Sigmoid colon (tissue), 7 donors: ENCODE measurements around the gene AMBRA1. TPM values are rescaled to one million over a fixed set of nuclear protein-coding genes. Genes with fewer than 3 reads are reported as not detected.
A peak's percentile ranks its signal among the peaks of the same experiment; 100 is the strongest.

ENCODE experiments used
- DNase-seq: peaks from one replicate; pipeline ENCODE4 v3.0.0-alpha.2; 2019
- H3K27ac ChIP-seq, 4 donors: fragments of 200-600 bp; sonication (generic); one replicate each; pipeline ENCODE4 v1.5.1; 2016 to 2019; ENCODE audit warnings: mild to moderate bottlenecking in 1 of 4
- H3K27me3 ChIP-seq, 3 donors: fragments of 200-600 bp; sonication (generic); one replicate each; pipeline ENCODE4 v1.5.1; 2019; ENCODE audit warnings: mild to moderate bottlenecking in 1 of 3
- H3K36me3 ChIP-seq, 4 donors: fragments of 200-600 bp; sonication (generic); one replicate each; pipeline ENCODE4 v1.5.1; 2016 to 2019
- H3K4me1 ChIP-seq, 4 donors: fragments of 200-600 bp; sonication (generic); one replicate each; pipeline ENCODE4 v1.5.1; 2017 to 2019
- H3K4me3 ChIP-seq, 4 donors: fragments of 200-600 bp; sonication (generic); one replicate each; pipeline ENCODE4 v1.5.1; 2017 to 2019; ENCODE audit warnings: mild to moderate bottlenecking in 2 of 4, moderate library complexity in 1 of 4
- H3K9me3 ChIP-seq, 4 donors: fragments of 200-600 bp in 3 of 4; sonication (generic) in 3 of 4; one replicate each; pipeline versions ENCODE4 v1.5.1 to v1.6.1; 2013 to 2019
- CTCF ChIP-seq, 4 experiments: fragments of 450-650 bp in 3 of 4; fragments of 200-600 bp in 1 of 4; IDR thresholded peaks; one replicate each; pipeline ENCODE4 v1.5.1; 2016 to 2019; ENCODE audit warnings: antibody characterized with exemption in 4 of 4, mild to moderate bottlenecking in 3 of 4, moderate library complexity in 2 of 4
- EP300 ChIP-seq, 4 donors: sonication (generic); formaldehyde crosslinking; IDR thresholded peaks; one replicate each; pipeline ENCODE4 v1.6.1; 2017; ENCODE audit warnings: antibody characterized with exemption in 4 of 4
- POLR2A ChIP-seq, 2 donors: fragments of 450-650 bp; IDR thresholded peaks; one replicate each; pipeline ENCODE4 v1.6.1; 2016; ENCODE audit warnings: antibody characterized with exemption in 2 of 2, mild to moderate bottlenecking in 2 of 2, moderate library complexity in 2 of 2
- POLR2AphosphoS5 ChIP-seq, 4 donors: sonication (generic); formaldehyde crosslinking; IDR thresholded peaks; one replicate each; pipeline ENCODE4 v1.6.1; 2017; ENCODE audit warnings: antibody characterized with exemption in 4 of 4
- WGBS, 2 donors: extraction: QIAGEN DNeasy Blood & Tissue Kit; methylation state at CpG; one replicate each; pipeline ENCODE4 v1.1.7; 2013; 5-methylcytosine and 5-hydroxymethylcytosine counted together
- intact Hi-C: fragments of 100-400 bp; cut with DNase I; formaldehyde crosslinking; loops from one replicate; pipeline ENCODE4 v1.15.1; 2023
- polyA plus RNA-seq, 3 donors: library from polyadenylated mRNA; stranded (reverse); fragments of 200-250 nt; gene quantifications; one replicate each; pipeline ENCODE4 v1.2.3, GENCODE V29; 2013
- total RNA-seq, 4 donors: library from RNA; depleted of rRNA; stranded (reverse); fragments of >200 nt; gene quantifications; one replicate each; pipeline ENCODE4 v1.1.0, GENCODE V29; 2016
- donor health status: healthy with polysubstance abuse.
- donor health status: Bipolar disorder and iron deficiency.
- donor health status: healthy.

The AMBRA1 gene
- total RNA-seq = 10 to 100 TPM; 23.9 to 33.0 (median 27.8) TPM
- 10 to 100 TPM in 1 of 3 donors, 1 to 10 TPM in 2; 8.4 to 19.8 (median 9.0) TPM for polyA plus RNA-seq

- Histone ChIP-seq H3K4me1 (peaks cover 0 to 49% (median 38%) of the 10 kb centered on the region in 4 donors), H3K27me3 (no peaks in the 10 kb centered on the region), H3K4me3 (peak within 1 kb of the TSS; percentile 85 to 99 (median 94)), H3K36me3 (no peaks in the 10 kb centered on the region), H3K9me3 (no peaks in the 10 kb centered on the region), H3K27ac (peak within 1 kb of the TSS; percentile 83 to 88 (median 86))
- intact Hi-C loops = no loop called here
- DNase-seq = peak; percentile 91
- TF ChIP-seq CTCF (IDR thresholded peaks at IDR 0.05) (no peak), EP300 (IDR thresholded peaks at IDR 0.05) (no peak), POLR2AphosphoS5 (IDR thresholded peaks at IDR 0.05) (peak; percentile 67 to 85 (median 78)), POLR2A (IDR thresholded peaks at IDR 0.05) (peak; percentile 44 to 51)
- 2% methylated on average over 54 of the region's 54 CpGs for WGBS, 2 donors
Observed at GRCh38 chr11:46593550-46594373, at the start of gene AMBRA1. Gene AMBRA1 (minus strand): TSS chr11:46594023. CDS start chr11:46548380, 45,643 bp downstream.

GRCh38 chr11:46643531-46643930, 49.7 kb upstream of the AMBRA1 start:
- peaks cover 0 to 5% (median 2%) of the 10 kb centered on the region in 4 donors for H3K4me1 ChIP-seq
- TF ChIP-seq CTCF (IDR thresholded peaks at IDR 0.05) (no peak), POLR2AphosphoS5 (IDR thresholded peaks at IDR 0.05) (no peak), EP300 (IDR thresholded peaks at IDR 0.05) (no peak), POLR2A (IDR thresholded peaks at IDR 0.05) (no peak)
- no peak for DNase-seq
- H3K36me3 ChIP-seq = peaks cover 5 to 46% (median 25%) of the 10 kb centered on the region in 4 donors
- WGBS, 2 donors = 84 to 97% methylated on average over 3 of the region's 3 CpGs
- H3K9me3 ChIP-seq = no peaks in the 10 kb centered on the region
- H3K27ac ChIP-seq = no peak overlapping the region
- no peaks in the 10 kb centered on the region for H3K27me3 ChIP-seq
- no peak overlapping the region for H3K4me3 ChIP-seq
- intact Hi-C loops = no loop called here

GRCh38 chr11:46642627-46643335, 49.0 kb upstream of the AMBRA1 start:
- Histone ChIP-seq H3K27me3 (no peaks in the 10 kb centered on the region), H3K36me3 (peaks cover 5 to 38% (median 22%) of the 10 kb centered on the region in 4 donors), H3K27ac (no peak overlapping the region), H3K9me3 (no peaks in the 10 kb centered on the region), H3K4me1 (peaks cover 0 to 3% (median 0%) of the 10 kb centered on the region in 4 donors), H3K4me3 (no peak overlapping the region)
- DNase-seq = no peak
- no peak for TF ChIP-seq POLR2A (IDR thresholded peaks at IDR 0.05)
- intact Hi-C loops = no loop called here
- WGBS, 2 donors = 91 to 97% methylated on average over 8 of the region's 8 CpGs

- intact Hi-C loops = no loop called here
- no peaks in the 10 kb centered on the region for H3K27me3 ChIP-seq
- TF ChIP-seq CTCF (IDR thresholded peaks at IDR 0.05) = no peak
- H3K9me3 ChIP-seq = no peaks in the 10 kb centered on the region
- no peaks in the 10 kb centered on the region for H3K4me1 ChIP-seq
- H3K36me3 ChIP-seq = peaks cover 0 to 34% (median 11%) of the 10 kb centered on the region in 4 donors
- 92% methylated on average over 3 of the region's 3 CpGs for WGBS, 2 donors
- no peak for DNase-seq
- H3K27ac ChIP-seq = no peak overlapping the region
- no peak overlapping the region for H3K4me3 ChIP-seq
Observed at GRCh38 chr11:46641639-46642038, 47.8 kb upstream of the AMBRA1 start.
